Neural progenitor cell (in vitro differentiated cells): ENCODE results near the gene ZPBP2. TPM values are rescaled to one million over a fixed set of nuclear protein-coding genes. Genes with fewer than 3 reads are reported as not detected.

Experiments used
- DNase-seq: peaks from one replicate; pipeline ENCODE4 v3.0.0-alpha.2; 2016; ENCODE audit warnings: low spot score
- H2AFZ ChIP-seq: fragments of 200-600 bp; sonication (generic); replicated peaks from 2 replicates; pipeline ENCODE4 v1.6.1; 2016; ENCODE audit warnings: antibody characterized with exemption
- H3F3A ChIP-seq: fragments of 200-600 bp; sonication (generic); 2 replicates; pipeline ENCODE4 v1.6.1; 2016; ENCODE audit warnings: antibody characterized with exemption, low read depth
- H3K27ac ChIP-seq: fragments of 200-600 bp; sonication (generic); 2 replicates; pipeline ENCODE4 v1.5.1; 2016; ENCODE audit warnings: mild to moderate bottlenecking
- H3K27me3 ChIP-seq: fragments of 200-600 bp; sonication (generic); 2 replicates; pipeline ENCODE4 v1.6.1; 2016; ENCODE audit warnings: mild to moderate bottlenecking, moderate library complexity
- H3K36me3 ChIP-seq: fragments of 200-600 bp; sonication (generic); 2 replicates; pipeline ENCODE4 v1.5.1; 2016
- H3K4me1 ChIP-seq: fragments of 200-600 bp; sonication (generic); 2 replicates; pipeline ENCODE4 v1.6.1; 2016; ENCODE audit warnings: mixed run types
- H3K4me2 ChIP-seq: fragments of 200-600 bp; sonication (generic); 2 replicates; pipeline ENCODE4 v1.6.1; 2016
- H3K4me3 ChIP-seq: fragments of 200-600 bp; sonication (generic); 2 replicates; pipeline ENCODE4 v1.5.1; 2016
- H3K79me2 ChIP-seq: fragments of 200-600 bp; sonication (generic); 2 replicates; pipeline ENCODE4 v1.6.1; 2016; ENCODE audit warnings: low read depth
- H3K9ac ChIP-seq: fragments of 200-600 bp; sonication (generic); 2 replicates; pipeline ENCODE4 v1.6.1; 2016
- H3K9me3 ChIP-seq: fragments of 200-600 bp; sonication (generic); 2 replicates; pipeline ENCODE4 v1.5.1; 2016; ENCODE audit warnings: low read depth
- H4K20me1 ChIP-seq: fragments of 200-600 bp; sonication (generic); 2 replicates; pipeline ENCODE4 v1.6.1; 2016; ENCODE audit warnings: low read depth
- H3K27ac Mint-ChIP-seq: 3 replicates; pipeline ENCODE4 v1.8.0; 2021; ENCODE audit warnings: mixed read lengths
- H3K27me3 Mint-ChIP-seq: 2 replicates; pipeline ENCODE4 v1.8.0; 2022; ENCODE audit warnings: low read depth, mild to moderate bottlenecking, inconsistent platforms, moderate library complexity, mixed read lengths; ENCODE audit not compliant: insufficient read depth
- H3K36me3 Mint-ChIP-seq: 3 replicates; pipeline ENCODE4 v1.8.0; 2021; ENCODE audit warnings: mixed read lengths
- H3K4me1 Mint-ChIP-seq: 3 replicates; pipeline ENCODE4 v1.8.0; 2021; ENCODE audit warnings: mixed read lengths
- H3K4me3 Mint-ChIP-seq: 3 replicates; pipeline ENCODE4 v1.8.0; 2021; ENCODE audit warnings: mild to moderate bottlenecking, moderate library complexity, mixed read lengths
- H3K9me3 Mint-ChIP-seq: 3 replicates; pipeline ENCODE4 v1.8.0; 2020; ENCODE audit warnings: mixed read lengths
- CTCF ChIP-seq: fragments of 200-600 bp; sonication (generic); IDR thresholded peaks from 2 replicates; pipeline ENCODE4 v1.5.1; 2017; ENCODE audit warnings: antibody characterized with exemption, mild to moderate bottlenecking
- EZH2 ChIP-seq: fragments of 200-600 bp; sonication (generic); IDR thresholded peaks from 2 replicates; pipeline ENCODE4 v1.6.1; 2017; ENCODE audit warnings: antibody characterized with exemption, mild to moderate bottlenecking, moderate library complexity
- EZH2phosphoT487 ChIP-seq: fragments of 200-600 bp; sonication (generic); IDR thresholded peaks from 2 replicates; pipeline ENCODE4 v1.6.1; 2017; ENCODE audit warnings: antibody characterized with exemption
- total RNA-seq: library from RNA; depleted of rRNA; stranded (reverse); fragments of >200 nt; gene quantifications from 2 replicates; pipeline ENCODE4 v1.2.3, GENCODE V29; 2015; ENCODE audit warnings: low replicate concordance

The ZPBP2 gene
- total RNA-seq, 1 donor from 2014 or later = not detected

DNA sequence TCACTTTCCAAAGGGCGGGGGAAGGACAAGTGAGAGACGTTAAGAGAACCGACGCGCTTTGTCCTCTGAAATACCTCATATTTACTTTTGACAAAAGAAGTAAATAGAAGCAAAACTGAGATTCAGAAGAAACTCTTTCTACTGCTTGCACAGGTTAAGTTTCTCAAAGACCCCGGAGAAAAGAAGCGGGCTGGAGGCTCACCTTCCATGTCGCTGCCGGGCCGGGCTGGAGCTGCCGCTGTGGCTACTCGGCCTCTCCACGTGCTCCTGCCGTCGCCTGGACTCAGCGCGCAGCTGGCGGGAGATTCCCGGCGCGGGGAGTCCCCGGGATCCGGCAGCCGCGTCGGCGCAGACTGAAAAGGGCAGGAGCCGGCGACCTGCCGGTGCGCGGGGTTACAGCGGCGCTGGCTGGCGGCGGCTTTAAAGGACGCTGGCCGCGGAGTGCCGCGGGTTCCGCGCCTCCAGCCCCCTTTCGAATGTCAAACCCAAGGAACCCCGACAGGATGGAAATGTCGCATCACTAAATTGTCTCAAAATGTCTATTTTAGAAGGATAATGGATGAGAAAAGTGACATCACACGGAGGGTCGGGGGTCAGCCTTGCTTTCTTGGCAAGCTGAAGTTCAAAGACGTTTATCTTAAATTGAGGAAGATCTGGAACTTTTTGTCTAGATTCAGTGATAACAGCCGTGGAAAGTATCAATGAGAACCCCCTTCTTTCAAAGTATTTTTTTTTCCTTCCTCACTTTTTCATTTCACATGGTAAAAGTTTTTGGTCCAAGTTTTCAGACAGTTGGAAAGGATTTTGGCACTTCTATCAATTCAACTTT, 3.9 kb upstream of the ZPBP2 start, which contains the start of gene IKZF3:
IKZF3 (minus strand) TSS at position 395 of the 829 bp plus-strand sequence; CDS start at position 209, 186 bp downstream.
- peak; percentile 93 for DNase-seq
- peaks cover 9% of the 10 kb centered on the region for H4K20me1 ChIP-seq
- no peak within 1 kb of the TSS for H3K27ac ChIP-seq
- no peaks in the 10 kb centered on the region for H3K79me2 ChIP-seq
- H3F3A ChIP-seq = peaks cover 8% of the 10 kb centered on the region
- Mint-ChIP-seq H3K9me3 (peaks cover 4% of the 10 kb centered on the region), H3K36me3 (no peaks in the 10 kb centered on the region), H3K4me1 (peaks cover 8% of the 10 kb centered on the region), H3K27ac (no peak within 1 kb of the TSS), H3K27me3 (peaks cover 38% of the 10 kb centered on the region), H3K4me3 (peak within 1 kb of the TSS; percentile 58)
- H3K4me2 ChIP-seq = peak within 1 kb of the TSS; percentile 47
- TF ChIP-seq CTCF = peak; percentile 41
- peak; percentile 91 for TF ChIP-seq EZH2
- peak; percentile 75 for TF ChIP-seq EZH2phosphoT487
- no peak within 1 kb of the TSS for H2AFZ ChIP-seq
- no peaks in the 10 kb centered on the region for H3K4me1 ChIP-seq
- H3K4me3 ChIP-seq = no peak within 1 kb of the TSS
- H3K9ac ChIP-seq = no peak within 1 kb of the TSS
- H3K36me3 ChIP-seq = no peaks in the 10 kb centered on the region
- H3K9me3 ChIP-seq = no peaks in the 10 kb centered on the region
- peaks cover 82% of the 10 kb centered on the region for H3K27me3 ChIP-seq

GRCh38 chr17:39866013-39866730, 1.8 kb upstream of the ZPBP2 start:
- no peak overlapping the region for H3K4me3 Mint-ChIP-seq
- H3K79me2 ChIP-seq = no peaks in the 10 kb centered on the region
- H3K4me1 ChIP-seq = no peaks in the 10 kb centered on the region
- H4K20me1 ChIP-seq = peaks cover 9% of the 10 kb centered on the region
- H3K9me3 ChIP-seq = no peaks in the 10 kb centered on the region
- H3K4me2 ChIP-seq = no peak overlapping the region
- H3F3A ChIP-seq = peaks cover 8% of the 10 kb centered on the region
- no peak overlapping the region for H3K27ac Mint-ChIP-seq
- peaks cover 67% of the 10 kb centered on the region for H3K27me3 ChIP-seq
- no peak overlapping the region for H3K27ac ChIP-seq
- peaks cover 5% of the 10 kb centered on the region for H3K9me3 Mint-ChIP-seq
- no peaks in the 10 kb centered on the region for H3K36me3 ChIP-seq
- H3K27me3 Mint-ChIP-seq = peaks cover 33% of the 10 kb centered on the region
- no peak for DNase-seq
- H3K4me3 ChIP-seq = no peak overlapping the region
- peaks cover 8% of the 10 kb centered on the region for H3K4me1 Mint-ChIP-seq
- no peak overlapping the region for H2AFZ ChIP-seq
- no peaks in the 10 kb centered on the region for H3K36me3 Mint-ChIP-seq
- H3K9ac ChIP-seq = no peak overlapping the region
- TF ChIP-seq CTCF = no peak
- TF ChIP-seq EZH2phosphoT487 = no peak
- no peak for TF ChIP-seq EZH2

- H3K27me3 ChIP-seq = peaks cover 61% of the 10 kb centered on the region
- no peak overlapping the region for H3K27ac Mint-ChIP-seq
- H2AFZ ChIP-seq = no peak overlapping the region
Observed at GRCh38 chr17:39867084-39867879, 720 bp upstream of the ZPBP2 start.

More at GRCh38 chr17:39867084-39867879, 720 bp upstream of the ZPBP2 start:
- Histone ChIP-seq H3K79me2 (no peaks in the 10 kb centered on the region), H3K4me1 (no peaks in the 10 kb centered on the region), H3K27ac (no peak overlapping the region), H4K20me1 (peaks cover 9% of the 10 kb centered on the region), H3K9me3 (no peaks in the 10 kb centered on the region), H3K9ac (no peak overlapping the region), H3K4me3 (no peak overlapping the region), H3K4me2 (no peak overlapping the region), H3K36me3 (no peaks in the 10 kb centered on the region), H3F3A (peaks cover 8% of the 10 kb centered on the region)
- DNase-seq = no peak
- no peak for TF ChIP-seq EZH2phosphoT487
- no peak for TF ChIP-seq CTCF
- TF ChIP-seq EZH2 = no peak
- peaks cover 5% of the 10 kb centered on the region for H3K9me3 Mint-ChIP-seq
- no peak overlapping the region for H3K4me3 Mint-ChIP-seq
- no peaks in the 10 kb centered on the region for H3K36me3 Mint-ChIP-seq
- H3K4me1 Mint-ChIP-seq = peaks cover 8% of the 10 kb centered on the region
- peaks cover 33% of the 10 kb centered on the region for H3K27me3 Mint-ChIP-seq
